Endothelial cell (in vitro differentiated cells): ENCODE results near the gene CARD10. TPM values are rescaled to one million over a fixed set of nuclear protein-coding genes. Genes with fewer than 3 reads are reported as not detected.

Experiments used
- DNase-seq: peaks from one replicate; pipeline ENCODE4 v3.0.0; 2021; ENCODE audit warnings: low spot score
- H3K27ac Mint-ChIP-seq: one replicate; pipeline ENCODE4 v1.8.0; 2021; ENCODE audit warnings: mixed read lengths, inconsistent platforms; ENCODE audit not compliant: unreplicated experiment
- H3K27me3 Mint-ChIP-seq: one replicate; pipeline ENCODE4 v1.8.0; 2021; ENCODE audit warnings: mild to moderate bottlenecking, moderate library complexity, mixed read lengths, inconsistent platforms; ENCODE audit not compliant: unreplicated experiment
- H3K36me3 Mint-ChIP-seq: one replicate; pipeline ENCODE4 v1.8.0; 2021; ENCODE audit warnings: mild to moderate bottlenecking, low read depth, mixed read lengths, inconsistent platforms; ENCODE audit not compliant: unreplicated experiment
- H3K4me1 Mint-ChIP-seq: one replicate; pipeline ENCODE4 v1.8.0; 2021; ENCODE audit warnings: mild to moderate bottlenecking, mixed read lengths, inconsistent platforms; ENCODE audit not compliant: unreplicated experiment
- H3K4me3 Mint-ChIP-seq: one replicate; pipeline ENCODE4 v1.8.0; 2021; ENCODE audit warnings: mild to moderate bottlenecking, mixed read lengths, inconsistent platforms; ENCODE audit not compliant: unreplicated experiment
- H3K9me3 Mint-ChIP-seq: one replicate; pipeline ENCODE4 v1.8.0; 2021; ENCODE audit warnings: mixed read lengths, inconsistent platforms; ENCODE audit not compliant: unreplicated experiment
- CTCF ChIP-seq: fragments of 200-600 bp; sonication (generic); IDR thresholded peaks from one replicate; pipeline ENCODE4 v1.5.0; 2021; ENCODE audit warnings: antibody characterized with exemption; ENCODE audit not compliant: unreplicated experiment
- total RNA-seq: library from RNA; stranded (reverse); fragmentation: NEBNext Ultra II Directional; extraction: Animal tissue kit (Norgen Biotek cat#: 25700); gene quantifications from one replicate; pipeline ENCODE4 v1.2.1, GENCODE V29; 2021; ENCODE audit not compliant: unreplicated experiment

Gene CARD10
- total RNA-seq, 1 donor from 2014 or later: 26.0 TPM

GRCh38 chr22:37503183-37503683 lies 16.0 kb downstream of the CARD10 start:
- H3K4me3 Mint-ChIP-seq: peak overlapping the region; percentile 37
- peaks cover 12% of the 10 kb centered on the region for H3K27me3 Mint-ChIP-seq
- peaks cover 22% of the 10 kb centered on the region for H3K4me1 Mint-ChIP-seq
- peaks cover 18% of the 10 kb centered on the region for H3K36me3 Mint-ChIP-seq
- H3K9me3 Mint-ChIP-seq: no peaks in the 10 kb centered on the region
- DNase-seq: no peak
- no peak overlapping the region for H3K27ac Mint-ChIP-seq
- TF ChIP-seq CTCF: no peak

GRCh38 chr22:37502342-37503182 lies 16.7 kb downstream of the CARD10 start:
- no peak overlapping the region for H3K4me3 Mint-ChIP-seq
- H3K9me3 Mint-ChIP-seq: no peaks in the 10 kb centered on the region
- peaks cover 19% of the 10 kb centered on the region for H3K36me3 Mint-ChIP-seq
- no peak for TF ChIP-seq CTCF
- no peak for DNase-seq
- peaks cover 22% of the 10 kb centered on the region for H3K4me1 Mint-ChIP-seq
- no peak overlapping the region for H3K27ac Mint-ChIP-seq
- peaks cover 9% of the 10 kb centered on the region for H3K27me3 Mint-ChIP-seq

GRCh38 chr22:37501610-37502341 lies 17.4 kb downstream of the CARD10 start:
- TF ChIP-seq CTCF: no peak
- Mint-ChIP-seq H3K27ac (peak overlapping the region; percentile 63), H3K36me3 (peaks cover 22% of the 10 kb centered on the region), H3K27me3 (peaks cover 12% of the 10 kb centered on the region), H3K4me3 (peak overlapping the region; percentile 31), H3K4me1 (peaks cover 22% of the 10 kb centered on the region), H3K9me3 (no peaks in the 10 kb centered on the region)
- DNase-seq: no peak

GRCh38 chr22:37500745-37501609 lies 18.2 kb downstream of the CARD10 start:
- Mint-ChIP-seq H3K27me3 (peaks cover 12% of the 10 kb centered on the region), H3K4me1 (peaks cover 22% of the 10 kb centered on the region), H3K4me3 (peak overlapping the region; percentile 31)

More at GRCh38 chr22:37500745-37501609, 18.2 kb downstream of the CARD10 start:
- no peak for TF ChIP-seq CTCF
- no peak for DNase-seq
- Mint-ChIP-seq H3K36me3 (peaks cover 22% of the 10 kb centered on the region), H3K9me3 (no peaks in the 10 kb centered on the region), H3K27ac (peak overlapping the region; percentile 63)
